Posterior vena cava (tissue), 2 donors: ENCODE data around the gene SLC12A7. TPM values are rescaled to one million over a fixed set of nuclear protein-coding genes. Genes with fewer than 3 reads are reported as not detected.
"Not testable (repeated sequence)": the region's sequence is repeated elsewhere in the genome, so short reads cannot be mapped to it uniquely, and the experiment has no call there.

ENCODE experiments used
- DNase-seq: peaks from one replicate; pipeline ENCODE4 v3.0.0-alpha.2; 2020; ENCODE audit warnings: low spot score
- intact Hi-C, 2 donors: fragments of 100-400 bp; cut with DNase I; formaldehyde crosslinking; loops; one replicate each; pipeline versions ENCODE4 v1.14.1 to v1.14.2; 2022 to 2023
- total RNA-seq, 2 donors: library from RNA; stranded (reverse); fragmentation: NEBNext Ultra II Directional; extraction: Animal tissue kit (Norgen Biotek cat#: 25700); gene quantifications; one replicate each; pipeline ENCODE4 v1.2.1, GENCODE V29; 2021
- donor health status: DM: yes; HTN: yes; CAD: no.
- donor health status: DM: yes; HTN: yes; CAD: no.

Gene SLC12A7
- total RNA-seq, 2 donors from 2014 or later: 23.8 to 34.6 TPM

DNA sequence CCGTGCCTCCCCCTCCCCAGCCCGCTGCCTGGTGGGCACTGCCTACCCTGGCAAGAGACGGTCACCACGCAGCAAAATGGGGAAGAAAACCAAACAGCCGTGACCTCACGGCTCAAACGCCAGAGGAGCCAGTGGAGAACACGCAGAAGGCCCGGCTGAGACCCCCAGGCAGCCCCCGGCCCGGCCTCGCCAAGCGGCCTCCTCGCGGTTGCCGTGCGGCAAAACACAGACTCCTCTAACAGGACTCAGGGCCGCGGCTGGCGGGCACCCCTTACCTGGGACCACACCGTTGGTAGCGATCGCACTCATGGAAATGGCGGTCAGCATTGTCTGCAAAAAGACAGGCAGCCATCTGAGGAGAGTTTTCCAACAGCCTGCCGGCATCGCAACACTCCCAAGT, 23.8 kb downstream of the SLC12A7 start:
- DNase-seq: no peak
- intact Hi-C loops: no loop called here

DNA sequence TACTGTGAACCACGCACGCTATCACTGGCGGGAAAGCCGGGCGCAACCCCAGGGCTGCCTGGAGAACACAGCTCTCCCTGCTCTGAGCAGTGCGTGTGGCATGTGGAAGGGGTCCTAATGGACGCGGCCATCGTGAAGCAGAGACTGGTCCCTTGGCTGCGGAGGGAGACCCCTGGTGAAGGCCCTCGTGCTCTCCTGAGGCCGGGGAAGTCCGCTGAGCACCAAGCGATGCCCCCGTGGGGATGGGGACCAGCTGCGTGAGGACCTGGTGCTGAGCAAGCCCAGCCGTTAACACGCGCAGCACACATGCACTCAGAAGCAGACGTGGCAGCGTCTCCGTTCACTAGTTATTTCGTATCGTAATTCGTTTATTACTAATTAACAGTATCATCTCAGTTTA, 24.4 kb downstream of the SLC12A7 start:
- intact Hi-C loops: no loop called here
- DNase-seq: no peak

DNA sequence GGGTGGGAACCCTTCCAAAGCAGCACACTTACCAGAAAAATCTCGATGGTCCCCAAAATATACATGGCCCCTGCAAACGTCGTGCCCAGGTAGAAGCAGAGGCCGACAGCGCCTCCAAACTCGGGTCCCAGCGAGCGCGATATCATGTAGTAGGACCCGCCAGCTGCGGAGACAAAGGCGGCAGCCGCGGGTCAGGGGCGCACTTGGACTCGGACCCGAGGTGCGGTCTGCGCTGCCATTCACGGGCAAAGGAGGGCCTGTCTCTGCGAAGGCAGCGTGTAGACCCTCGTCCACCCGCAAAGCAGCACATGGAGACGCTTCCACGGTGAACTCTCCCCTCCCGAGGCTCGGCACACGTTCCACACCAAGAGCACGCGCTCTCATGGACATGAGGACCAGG, 25.0 kb downstream of the SLC12A7 start:
- no peak for DNase-seq
- intact Hi-C loops: no loop called here

DNA sequence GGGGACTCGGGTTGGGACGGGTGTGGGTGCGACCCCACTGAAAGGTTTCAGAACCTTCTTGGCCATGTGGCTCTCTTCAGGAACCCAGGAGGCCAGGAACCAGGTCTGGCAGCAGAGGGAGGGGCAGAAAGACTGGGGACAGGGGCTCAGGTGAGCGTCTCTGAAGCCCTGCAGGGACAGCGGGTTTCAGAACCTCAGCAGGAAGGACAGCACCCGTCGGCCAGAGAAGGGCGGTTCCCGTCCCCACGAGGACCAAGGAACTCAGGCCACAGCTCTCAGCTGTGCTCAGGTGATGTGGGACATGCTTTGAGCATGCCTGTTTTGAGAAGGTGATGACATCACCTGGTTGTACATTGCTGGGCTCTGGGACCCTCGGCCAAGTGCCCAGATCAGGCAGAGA, 25.7 kb downstream of the SLC12A7 start:
- intact Hi-C loops: no loop called here
- no peak for DNase-seq

DNA sequence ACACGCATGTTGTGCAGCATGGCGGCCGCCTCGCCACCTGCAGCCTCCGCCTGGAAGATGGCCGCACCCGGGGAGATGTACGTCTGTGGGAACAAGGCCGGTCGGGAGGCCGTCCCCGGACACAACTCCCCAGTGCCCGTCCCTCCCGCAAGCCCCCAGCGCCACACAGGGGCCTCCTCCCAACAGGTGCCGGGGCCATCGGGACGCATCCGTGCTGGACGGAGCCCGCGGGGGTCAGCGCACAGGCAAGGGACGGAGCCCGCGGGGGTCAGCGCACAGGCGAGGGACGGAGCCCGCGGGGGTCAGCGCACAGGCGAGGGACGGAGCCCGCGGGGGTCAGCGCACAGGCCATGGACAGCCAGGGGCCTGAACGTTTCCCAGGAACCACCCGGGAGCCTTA, 26.5 kb downstream of the SLC12A7 start:
- intact Hi-C loops: no loop called here
- DNase-seq: no peak

DNA sequence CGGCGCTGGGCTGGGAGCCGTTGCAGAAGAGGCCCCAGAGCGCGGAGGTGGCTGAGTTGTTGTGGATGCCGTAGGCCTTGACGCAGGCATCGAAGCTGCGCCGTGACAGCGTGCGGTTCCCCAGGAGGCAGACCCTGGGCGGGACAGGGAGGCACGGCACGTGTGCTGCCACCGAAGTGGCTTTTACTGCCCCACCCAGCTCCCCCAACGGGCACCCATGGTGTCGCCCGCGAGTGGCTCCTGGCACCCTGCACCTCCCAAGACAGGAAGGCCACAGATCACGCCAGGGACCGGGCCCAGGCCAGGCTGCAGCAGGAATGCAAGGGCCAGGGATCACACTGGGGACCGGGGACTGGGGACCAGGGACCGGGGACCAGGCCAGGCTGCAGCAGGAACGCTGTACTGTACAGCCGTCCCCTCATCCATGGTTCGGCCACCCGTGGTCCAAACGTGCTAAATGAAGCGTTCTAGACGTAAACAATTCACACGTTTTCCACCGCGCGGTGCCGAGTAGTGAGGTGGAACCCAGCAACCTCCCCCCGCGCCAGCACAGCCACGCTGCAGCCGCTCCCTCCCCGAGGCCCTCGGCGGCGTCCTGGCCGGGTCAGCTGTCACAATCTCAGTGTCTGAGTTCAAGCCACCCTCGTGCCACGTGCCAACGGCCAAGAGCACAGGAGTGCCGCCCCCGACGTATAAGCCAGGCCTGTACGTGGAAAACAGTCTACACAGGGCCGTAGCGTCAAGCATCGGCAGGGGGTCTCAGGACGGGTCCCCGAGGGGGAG, 27.8 kb downstream of the SLC12A7 start:
- intact Hi-C loops: no loop called here
- no peak for DNase-seq

DNA sequence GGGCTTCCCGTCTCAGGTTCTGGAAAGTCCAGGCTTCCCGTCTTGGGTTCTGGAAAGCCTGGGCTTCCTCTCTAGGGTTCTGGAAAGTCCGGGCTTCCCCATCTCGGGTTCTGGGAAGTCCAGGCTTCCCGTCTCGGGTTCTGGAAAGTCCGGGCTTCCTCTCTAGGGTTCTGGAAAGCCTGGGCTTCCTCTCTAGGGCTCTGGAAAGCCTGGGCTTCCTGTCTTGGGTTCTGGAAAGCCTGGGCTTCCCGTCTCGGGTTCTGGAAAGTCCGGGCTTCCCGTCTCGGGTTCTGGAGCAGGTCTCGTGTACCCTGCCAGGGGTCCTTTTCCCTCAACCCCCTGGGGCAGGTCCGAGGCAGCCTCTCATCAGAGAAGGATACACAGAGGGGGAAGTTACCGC, 28.8 kb downstream of the SLC12A7 start:
- intact Hi-C loops, DNase-seq: not testable (repeated sequence)

DNA sequence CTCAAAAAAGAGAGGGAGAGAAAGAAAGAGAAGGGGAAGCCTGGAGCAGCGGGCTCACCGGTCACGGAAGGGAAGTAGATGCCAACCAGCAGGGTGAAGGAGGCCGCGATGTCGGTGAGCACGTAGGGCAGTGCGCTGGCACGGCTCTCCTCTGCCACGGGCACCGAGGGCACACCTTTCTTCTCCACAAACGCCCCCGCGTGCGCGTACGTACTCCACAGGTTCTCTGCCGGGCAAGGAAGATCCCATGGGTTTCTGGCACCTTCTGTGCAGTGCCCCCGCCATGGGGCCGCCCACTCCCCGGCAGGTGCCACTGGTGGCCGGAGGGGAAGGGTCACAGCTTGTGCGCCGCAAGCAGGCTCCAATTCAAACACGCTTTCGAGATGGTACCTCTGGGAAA, 30.3 kb downstream of the SLC12A7 start:
- intact Hi-C loops: no loop called here
- no peak for DNase-seq

DNA sequence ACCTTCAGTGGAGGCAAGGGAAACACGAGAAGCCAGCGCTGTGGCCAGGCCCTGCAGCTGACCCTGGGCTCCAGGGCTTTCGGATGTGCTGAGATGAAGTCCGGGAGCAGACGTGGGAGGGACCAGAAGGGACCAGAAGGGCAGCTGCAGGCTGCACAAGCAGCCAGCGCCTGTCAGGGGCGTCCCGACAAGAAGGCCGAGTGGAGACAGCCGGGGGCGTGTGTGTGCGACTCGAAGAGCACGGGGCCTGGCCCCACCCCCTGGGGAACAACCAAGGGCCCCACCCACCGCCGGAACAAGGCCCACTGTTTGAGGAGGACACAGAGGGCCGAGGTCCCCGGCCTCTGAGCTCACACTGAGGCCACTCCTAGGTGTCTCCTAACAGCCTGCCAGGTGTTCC, 31.4 kb downstream of the SLC12A7 start:
- no peak for DNase-seq
- intact Hi-C loops: no loop called here

DNA sequence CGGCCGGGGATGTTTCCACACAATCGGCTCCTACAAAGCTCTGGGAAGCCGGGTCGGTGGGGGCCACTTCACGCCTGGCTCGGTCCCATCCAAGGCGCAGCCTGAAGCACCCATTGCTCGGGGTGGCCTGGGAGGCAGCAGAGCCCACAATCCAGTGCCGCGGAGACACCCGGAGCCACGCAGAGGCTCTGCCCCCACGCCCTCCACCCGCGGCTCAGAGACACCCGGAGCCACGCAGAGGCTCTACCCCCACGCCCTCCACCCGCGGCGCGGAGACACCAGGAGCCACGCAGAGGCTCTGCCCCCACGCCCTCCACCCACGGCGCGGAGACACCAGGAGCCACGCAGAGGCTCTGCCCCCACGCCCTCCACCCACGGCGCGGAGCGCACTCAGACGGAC, 31.9 kb downstream of the SLC12A7 start:
- no peak for DNase-seq
- intact Hi-C loops: no loop called here

DNA sequence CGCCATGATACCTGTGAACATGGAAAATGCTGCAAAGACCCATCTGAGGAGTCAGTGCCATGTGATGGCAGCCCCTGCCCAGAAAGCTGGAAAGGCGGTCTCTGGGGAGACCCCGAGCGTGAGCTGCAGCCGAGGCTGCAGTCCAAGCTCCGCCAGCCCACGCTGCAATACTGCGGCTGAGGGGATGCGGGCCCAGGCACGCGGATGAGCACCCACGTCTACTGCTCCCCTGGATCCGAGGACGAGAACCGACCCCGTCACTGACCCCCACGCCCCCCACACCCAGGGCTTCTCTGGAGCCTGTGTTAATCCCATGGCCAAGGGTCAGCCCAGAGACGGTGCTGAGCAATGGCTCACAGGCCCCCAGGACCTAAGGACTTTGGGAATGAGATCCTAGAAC, 32.4 kb downstream of the SLC12A7 start:
- no peak for DNase-seq
- intact Hi-C loops: no loop called here

DNA sequence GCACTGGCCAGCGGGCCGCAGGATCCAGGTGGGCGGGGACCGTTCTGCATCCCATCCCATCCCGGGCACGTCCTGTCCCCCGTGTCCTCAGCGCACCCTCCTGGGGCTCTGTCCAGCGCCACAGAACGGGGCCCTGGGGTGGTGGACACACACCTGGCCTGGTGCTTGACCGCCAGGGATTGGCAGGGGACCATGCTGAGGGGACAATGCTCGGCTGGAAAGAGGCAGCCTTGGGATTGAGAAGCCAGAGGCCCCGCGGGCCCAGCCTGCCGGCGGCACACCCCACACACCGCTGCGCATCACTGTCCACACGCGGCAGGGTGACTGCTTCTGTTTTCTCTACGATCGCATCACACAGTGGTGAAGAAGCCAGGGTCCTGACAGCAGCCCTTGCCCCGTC, 33.0 kb downstream of the SLC12A7 start:
- intact Hi-C loops: no loop called here
- DNase-seq: no peak

DNA sequence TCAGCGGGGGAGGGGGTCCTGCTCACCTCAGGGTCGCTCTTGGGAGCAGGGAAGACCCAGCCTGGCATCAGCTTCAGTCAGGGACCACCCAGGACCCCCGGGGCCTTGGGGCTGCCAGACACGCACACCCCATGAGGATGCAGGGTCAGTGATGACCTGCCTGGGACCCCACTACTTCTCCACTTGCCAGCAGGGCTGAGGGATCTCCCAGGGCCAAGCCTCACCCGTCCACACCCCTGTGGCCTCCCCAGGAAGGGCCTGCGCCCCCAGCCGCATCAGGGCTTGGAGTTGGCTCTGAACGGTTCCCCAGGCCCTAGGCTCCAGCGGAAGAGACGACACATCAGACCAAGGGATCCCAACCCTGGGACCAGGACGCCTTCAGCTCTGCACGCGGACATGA, 33.7 kb downstream of the SLC12A7 start:
- DNase-seq: no peak
- intact Hi-C loops: no loop called here

DNA sequence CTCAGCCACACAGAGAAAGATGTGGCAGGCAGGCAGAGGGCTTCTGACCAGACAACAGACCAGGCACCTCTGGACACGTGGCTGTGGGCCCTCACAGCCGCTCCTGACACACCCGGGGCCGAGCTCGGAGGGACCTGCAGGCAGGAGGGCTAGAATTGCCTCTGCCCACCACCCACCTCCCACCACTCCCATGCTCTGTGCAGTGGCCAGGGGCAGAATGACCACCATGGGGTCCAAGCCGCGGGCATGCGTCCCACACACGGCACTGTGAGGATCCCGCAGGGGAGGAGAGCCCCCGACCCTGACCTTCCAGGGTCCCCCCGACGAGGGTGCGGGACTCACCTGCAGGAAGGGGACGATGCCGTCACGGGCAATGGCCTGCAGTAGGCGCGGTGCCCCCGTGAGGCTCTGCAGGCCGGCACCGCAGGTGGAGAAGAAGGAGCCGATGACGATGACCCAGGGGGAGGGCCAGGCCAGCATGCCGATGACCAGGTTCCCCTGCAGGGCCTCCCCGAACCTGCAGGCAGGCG, 34.3 kb downstream of the SLC12A7 start:
- intact Hi-C loops: no loop called here
- DNase-seq: no peak

DNA sequence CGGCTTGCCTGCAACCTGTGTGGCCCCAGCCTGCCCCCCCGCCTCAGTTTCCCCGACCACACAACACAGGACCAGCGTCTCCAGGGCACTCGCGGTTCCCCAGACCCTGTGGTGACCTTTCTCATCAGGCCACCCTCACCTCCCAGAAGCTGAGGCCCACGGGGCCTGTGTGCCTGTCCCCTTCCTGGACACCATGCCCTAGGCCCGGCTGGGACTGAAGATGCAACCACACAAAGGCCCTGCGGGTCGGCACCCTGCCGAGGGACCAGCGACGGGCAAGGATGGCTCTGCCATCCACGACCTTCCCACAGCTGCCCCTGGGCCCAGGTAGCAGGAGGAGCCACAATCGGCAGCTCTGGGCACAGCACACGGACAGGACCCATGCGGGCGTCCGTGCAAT, 34.8 kb downstream of the SLC12A7 start:
- no peak for DNase-seq
- intact Hi-C loops: no loop called here

DNA sequence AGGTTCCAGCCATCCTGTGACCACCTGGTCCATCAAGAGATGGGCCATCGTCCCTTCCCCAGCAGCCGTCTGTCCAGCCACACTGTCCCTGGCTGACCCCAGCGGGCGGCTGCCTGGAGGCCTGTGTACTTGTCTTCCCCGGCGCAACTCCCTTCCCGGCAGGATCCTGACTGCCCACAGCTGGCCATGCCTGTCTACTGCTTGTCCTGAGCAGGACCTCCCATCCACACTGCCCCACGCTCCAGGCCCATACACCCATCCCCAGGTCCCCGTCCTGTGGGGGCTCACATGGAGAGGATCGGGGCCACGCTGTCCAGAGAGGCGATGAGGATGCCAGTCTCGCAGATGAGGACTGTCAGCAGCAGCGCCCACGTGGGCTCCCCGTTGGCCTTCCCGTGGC, 35.5 kb downstream of the SLC12A7 start:
- no peak for DNase-seq
- intact Hi-C loops: no loop called here

DNA sequence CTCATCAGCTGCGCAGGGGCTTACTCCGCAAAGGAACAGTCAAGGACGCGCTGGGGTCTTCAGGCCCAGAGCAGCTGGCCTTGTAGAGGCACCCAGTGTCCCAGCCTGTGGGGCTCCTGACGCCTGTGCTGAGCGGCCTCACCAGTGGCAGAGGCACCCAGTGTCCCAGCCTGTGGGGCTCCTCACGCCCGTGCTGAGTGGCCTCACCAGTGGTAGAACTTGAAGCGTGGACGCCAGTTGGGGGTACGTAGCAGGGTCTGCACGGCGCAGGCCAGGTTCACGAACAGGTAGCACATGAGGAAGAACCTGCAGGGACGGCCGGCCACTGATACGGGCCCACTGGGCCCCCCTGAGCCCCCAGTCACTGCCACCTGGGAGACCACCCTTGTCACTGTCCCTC, 35.9 kb downstream of the SLC12A7 start:
- DNase-seq: no peak
- intact Hi-C loops: no loop called here

DNA sequence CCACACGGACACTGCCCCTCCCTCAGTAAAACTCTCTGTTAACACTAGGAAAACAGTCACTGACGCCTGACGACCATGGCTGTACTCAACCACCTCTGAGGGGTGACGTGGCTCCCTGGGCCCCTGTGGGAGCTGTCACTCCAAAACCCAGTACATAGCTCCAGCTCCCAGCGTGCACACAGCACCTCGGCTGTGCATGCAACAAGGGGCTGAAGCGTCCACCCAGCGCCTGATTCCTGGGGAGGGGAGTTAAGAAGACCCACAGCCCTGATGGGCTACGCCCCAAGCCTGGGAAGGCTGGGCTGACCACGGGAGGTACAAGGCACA, 36.3 kb downstream of the SLC12A7 start:
- intact Hi-C loops: no loop called here

DNA sequence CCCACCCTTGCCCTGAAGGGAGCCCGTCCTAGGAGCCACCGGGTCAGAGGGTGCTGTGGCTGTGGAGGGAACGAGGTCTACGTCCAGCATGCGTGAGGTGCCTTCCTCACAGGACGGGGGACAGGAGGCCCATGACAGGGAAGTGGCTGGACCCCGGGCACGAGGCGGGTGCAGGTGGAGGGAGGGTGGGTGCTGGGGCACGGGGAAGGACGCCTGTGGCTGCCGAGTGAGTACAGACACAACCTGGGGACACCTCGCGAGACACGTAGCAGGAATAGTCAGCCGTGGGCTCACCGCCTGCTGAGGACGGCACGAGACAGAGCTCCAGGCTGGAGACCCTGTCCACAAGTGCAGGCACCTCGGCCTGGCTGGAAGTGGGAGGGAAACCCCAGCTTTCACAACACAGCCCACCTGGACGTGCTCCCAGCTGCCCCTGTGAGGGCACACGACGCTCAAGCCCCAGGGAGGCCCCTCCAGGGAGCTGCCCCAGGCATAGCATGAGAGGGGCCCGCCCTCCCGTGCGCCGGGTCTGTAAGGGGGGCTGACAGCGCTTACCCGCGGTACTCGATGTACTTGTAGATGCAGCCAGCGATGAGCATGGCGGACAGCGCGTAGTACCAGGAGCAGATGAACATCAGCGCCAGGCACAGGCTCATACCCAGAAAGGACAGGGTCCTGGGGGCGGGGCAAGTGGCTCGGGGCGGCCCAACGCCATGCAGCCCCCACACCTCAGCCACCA, 36.9 kb downstream of the SLC12A7 start:
- no peak for DNase-seq
- intact Hi-C loops: no loop called here

More for the DNA sequence above, 36.3 kb downstream of the SLC12A7 start:
- DNase-seq: no peak

DNA sequence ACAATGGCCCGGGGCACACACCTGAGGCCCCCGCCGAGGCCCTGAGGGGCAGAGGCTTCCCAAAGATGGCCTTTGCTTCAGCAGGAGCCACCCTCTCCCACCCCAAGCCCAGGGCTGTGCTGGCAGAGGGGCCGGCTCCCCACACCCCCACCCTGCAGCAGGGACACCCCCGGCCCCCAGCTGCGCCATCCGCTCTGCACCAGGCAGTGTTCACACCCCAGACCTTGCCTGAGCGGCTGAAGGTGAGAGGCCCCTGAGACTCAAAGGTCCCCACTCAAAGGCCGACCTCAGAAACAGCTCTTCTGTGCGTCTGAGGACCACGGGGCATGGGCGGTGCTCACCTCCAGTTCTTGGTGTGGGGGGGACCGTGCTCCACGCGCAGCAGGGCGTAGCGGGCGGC, 37.6 kb downstream of the SLC12A7 start:
- DNase-seq: no peak
- intact Hi-C loops: no loop called here
